Stomach (tissue), 9 donors: ENCODE measurements around the gene LTO1. TPM values are rescaled to one million over a fixed set of nuclear protein-coding genes. Genes with fewer than 3 reads are reported as not detected.

ENCODE experiments used
- DNase-seq, 2 donors: peaks; one replicate each; pipeline versions ENCODE4 v3.0.0 to v3.0.0-alpha.2; 2013 to 2019
- H3K27ac ChIP-seq, 5 donors: fragments of 200-600 bp in 4 of 5; sonication (generic) in 4 of 5; one replicate each; pipeline ENCODE4 v1.5.1; 2013 to 2019; ENCODE audit warnings: mild to moderate bottlenecking in 1 of 5, moderate library complexity in 1 of 5
- H3K27me3 ChIP-seq, 3 donors: fragments of 200-600 bp; sonication (generic); one replicate each; pipeline ENCODE4 v1.5.1; 2017 to 2019; ENCODE audit warnings: mixed run types in 1 of 3
- H3K36me3 ChIP-seq, 4 donors: fragments of 200-600 bp; sonication (generic); 1 replicate in 3 of 4; 2 replicates in 1 of 4; pipeline ENCODE4 v1.5.1; 2016 to 2019
- H3K4me1 ChIP-seq, 4 donors: fragments of 200-600 bp; sonication (generic); one replicate each; pipeline ENCODE4 v1.5.1; 2016 to 2019
- H3K4me3 ChIP-seq, 4 donors: fragments of 200-600 bp; sonication (generic) in 3 of 4; one replicate each; pipeline ENCODE4 v1.5.1; 2016 to 2019; ENCODE audit warnings: mild to moderate bottlenecking in 1 of 4
- H3K9me3 ChIP-seq, 4 donors: fragments of 200-600 bp; sonication (generic); one replicate each; pipeline ENCODE4 v1.5.1; 2016 to 2019
- CTCF ChIP-seq, 7 experiments: fragments of 450-650 bp in 4 of 7; fragments of 200-600 bp in 3 of 7; sonication (generic) in 3 of 7; IDR thresholded peaks; one replicate each; pipeline ENCODE4 v1.5.1; 2016 to 2019; ENCODE audit warnings: antibody characterized with exemption in 7 of 7, control low read depth in 2 of 7, mild to moderate bottlenecking in 1 of 7
- EP300 ChIP-seq: sonication (generic); formaldehyde crosslinking; IDR thresholded peaks from one replicate; pipeline ENCODE4 v1.6.1; 2017; ENCODE audit warnings: antibody characterized with exemption
- POLR2A ChIP-seq, 4 donors: fragments of 450-650 bp; IDR thresholded peaks; one replicate each; pipeline ENCODE4 v1.6.1; 2016; ENCODE audit warnings: antibody characterized with exemption in 4 of 4, control low read depth in 2 of 4, mild to moderate bottlenecking in 1 of 4, moderate library complexity in 1 of 4
- POLR2AphosphoS5 ChIP-seq, 3 donors: sonication (generic); formaldehyde crosslinking; IDR thresholded peaks; one replicate each; pipeline ENCODE4 v1.6.1; 2016; ENCODE audit warnings: antibody characterized with exemption in 3 of 3
- WGBS, 5 donors: extraction: QIAGEN DNeasy Blood & Tissue Kit in 3 of 5; methylation state at CpG; one replicate each; pipeline versions ENCODE4 v1.1.5 to v1.1.7; 2013 to 2018; 5-methylcytosine and 5-hydroxymethylcytosine counted together
- intact Hi-C: fragments of 100-400 bp; cut with DNase I; formaldehyde crosslinking; loops from one replicate; pipeline ENCODE4 v1.15.1; 2023; ENCODE audit warnings: low total_unique reads
- polyA plus RNA-seq, 3 donors: library from polyadenylated mRNA; stranded (reverse); fragments of 200-250 nt; gene quantifications; one replicate each; pipeline ENCODE4 v1.2.3, GENCODE V29; 2013
- total RNA-seq, 5 donors: library from RNA; depleted of rRNA; stranded (reverse); fragments of >200 nt; gene quantifications; one replicate each; pipeline versions ENCODE4 v1.1.0 to v1.2.3, GENCODE V29; 2014 to 2016
- donor health status: healthy with polysubstance abuse.
- donor health status: Bipolar disorder and iron deficiency.
- donor health status: healthy.

The LTO1 gene
- total and polyA plus RNA-seq, 8 donors = 2.3 to 107 (median 23.3) TPM

DNA sequence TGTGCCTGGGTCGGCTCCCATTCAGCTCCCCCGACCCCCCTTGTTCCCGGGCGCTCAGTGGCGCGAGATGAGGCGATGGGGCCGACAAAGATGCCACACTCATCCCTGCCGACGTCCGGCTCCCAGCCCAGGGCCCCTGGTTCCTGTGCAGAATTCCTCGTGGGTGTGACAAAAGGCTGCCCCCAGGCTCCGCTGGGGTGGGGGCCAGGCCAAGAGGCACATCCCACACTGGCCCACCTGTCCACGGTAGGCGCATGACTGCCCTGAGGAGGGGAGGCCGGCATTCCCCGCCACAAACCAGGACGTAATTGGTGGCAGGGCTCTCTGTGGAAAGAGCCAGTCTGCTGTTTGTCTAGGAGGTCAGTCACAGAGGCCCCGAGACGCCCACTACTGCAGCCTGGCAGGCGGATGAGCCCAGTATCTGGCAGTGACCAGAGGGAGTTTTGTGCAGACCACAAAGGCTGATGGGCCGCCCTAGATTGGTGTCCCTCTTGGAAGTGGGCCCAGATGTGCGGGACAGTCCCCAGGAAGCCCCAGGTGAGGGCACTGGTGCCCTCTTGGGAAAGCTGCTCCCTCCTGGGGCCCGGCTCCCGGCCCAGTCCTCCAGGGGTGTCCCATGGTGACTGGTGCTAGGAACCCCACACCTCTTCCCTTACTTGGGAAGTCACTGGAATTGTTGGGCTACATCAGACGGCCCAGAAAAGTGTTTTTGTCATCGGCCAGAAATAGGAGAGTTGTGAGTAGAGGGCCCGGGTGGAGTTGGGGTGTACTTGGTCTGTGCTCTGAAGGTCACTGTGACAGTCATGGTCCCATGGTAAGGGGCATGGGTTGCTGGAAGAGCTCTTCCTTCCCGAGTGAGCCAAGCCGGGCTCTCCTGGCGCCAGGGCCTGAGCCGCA lies 28.4 kb downstream of the LTO1 start:
- no peak for DNase-seq
- Histone ChIP-seq H3K27me3 (peaks cover 0 to 42% (median 3%) of the 10 kb centered on the region in 3 donors), H3K4me1 (peaks cover 24 to 36% (median 35%) of the 10 kb centered on the region in 4 donors), H3K4me3 (no peak overlapping the region), H3K36me3 (peaks cover 9 to 70% (median 57%) of the 10 kb centered on the region in 4 donors), H3K27ac (no peak overlapping the region), H3K9me3 (no peaks in the 10 kb centered on the region)
- TF ChIP-seq CTCF (IDR thresholded peaks at IDR 0.05) (no peak), EP300 (no peak), POLR2AphosphoS5 (IDR thresholded peaks at IDR 0.05) (no peak), POLR2A (IDR thresholded peaks at IDR 0.05) (no peak)
- intact Hi-C loops = loop anchor here (5.0 to 10.0 kb wide), 2 partner anchors 362 to 544 kb away; no protein-coding TSS in a partner anchor
- 74 to 83% (median 82%) methylated on average over 22 to 32 of the region's 32 CpGs for WGBS, 5 donors

GRCh38 chr11:69645801-69646492 lies 29.2 kb downstream of the LTO1 start:
- TF ChIP-seq POLR2A (IDR thresholded peaks at IDR 0.05) (no peak), CTCF (IDR thresholded peaks at IDR 0.05) (no peak), EP300 (no peak), POLR2AphosphoS5 (IDR thresholded peaks at IDR 0.05) (no peak)
- DNase-seq = no peak
- peaks cover 4 to 62% (median 49%) of the 10 kb centered on the region in 4 donors for H3K36me3 ChIP-seq

GRCh38 chr11:69644962-69645675 lies 30.0 kb downstream of the LTO1 start:
- Histone ChIP-seq H3K9me3 (no peaks in the 10 kb centered on the region), H3K27ac (peak overlapping the region in 2 of 5 donors; percentile 86 to 89), H3K4me1 (peaks cover 41 to 53% (median 51%) of the 10 kb centered on the region in 4 donors), H3K4me3 (peak overlapping the region in 1 of 4 donors; percentile 3), H3K27me3 (peaks cover 0 to 58% (median 18%) of the 10 kb centered on the region in 3 donors), H3K36me3 (peaks cover 4 to 54% (median 41%) of the 10 kb centered on the region in 4 donors)
- TF ChIP-seq POLR2AphosphoS5 (IDR thresholded peaks at IDR 0.05) (no peak), POLR2A (IDR thresholded peaks at IDR 0.05) (no peak), EP300 (no peak), CTCF (IDR thresholded peaks at IDR 0.05) (no peak)
- DNase-seq = no peak
- intact Hi-C loops = loop anchor here (5.0 to 10.0 kb wide), 2 partner anchors 360 to 543 kb away; no protein-coding TSS in a partner anchor
- WGBS, 5 donors = 73 to 79% (median 76%) methylated on average over 16 to 20 of the region's 20 CpGs

More at GRCh38 chr11:69645801-69646492, 29.2 kb downstream of the LTO1 start:
- no peak overlapping the region for H3K27ac ChIP-seq
- H3K4me1 ChIP-seq = peaks cover 32 to 44% (median 43%) of the 10 kb centered on the region in 4 donors
- no peak overlapping the region for H3K4me3 ChIP-seq
- no peaks in the 10 kb centered on the region for H3K9me3 ChIP-seq
- 73 to 81% (median 77%) methylated on average over 28 to 30 of the region's 30 CpGs for WGBS, 5 donors
- H3K27me3 ChIP-seq = peaks cover 0 to 50% (median 10%) of the 10 kb centered on the region in 3 donors
- intact Hi-C loops = loop anchor here (5.0 to 10.0 kb wide), 2 partner anchors 361 to 544 kb away; no protein-coding TSS in a partner anchor
